AG04450 (cell line): ENCODE data around the gene SGPL1. TPM values are rescaled to one million over a fixed set of nuclear protein-coding genes. Genes with fewer than 3 reads are reported as not detected.
A peak's percentile ranks its signal among the peaks of the same experiment; 100 is the strongest.

Source experiments
- CTCF ChIA-PET: fragments of 300-600, 350-600 bp; formaldehyde crosslinking; extraction: SDS; loops from one replicate; lab custom pipeline; 2022; ENCODE audit warnings: antibody characterized with exemption, inconsistent platforms; lab: Charles Lee
- POLR2A ChIA-PET: fragments of 350-600 bp; formaldehyde crosslinking; extraction: SDS; loops from one replicate; lab custom pipeline; 2021; ENCODE audit warnings: antibody characterized with exemption, inconsistent platforms; lab: Yijun Ruan, JAX
- DNase-seq: peaks from one replicate; pipeline ENCODE4 v3.0.0-alpha.2; 2011; ENCODE audit warnings: low read depth, low spot score
- H3K27ac ChIP-seq: one replicate; pipeline ENCODE4 v1.5.1; 2012; ENCODE audit warnings: low read depth, low read length, control low read depth
- H3K27me3 ChIP-seq: one replicate; pipeline ENCODE4 v1.6.0; 2012; ENCODE audit warnings: low read length; ENCODE audit not compliant: control insufficient read depth, insufficient read depth
- H3K4me3 ChIP-seq: 2 replicates; pipeline ENCODE4 v1.5.1; 2011; ENCODE audit warnings: mild to moderate bottlenecking, low read depth, low read length, control low read depth
- H3K9me3 ChIP-seq: 2 replicates; pipeline ENCODE4 v1.5.1; 2012; ENCODE audit warnings: low read length; ENCODE audit not compliant: control insufficient read depth, insufficient read depth
- CTCF ChIP-seq: IDR thresholded peaks from 2 replicates; pipeline ENCODE4 v1.5.1; 2011; ENCODE audit warnings: low read depth, low read length, control low read depth, inconsistent platforms
- polyA plus RNA-seq: library from polyadenylated mRNA; depleted of rRNA; stranded (reverse); fragments of >200 nt; gene quantifications from 2 replicates; pipeline ENCODE4 v1.2.3, GENCODE V29; 2011

SGPL1 gene
- polyA plus RNA-seq, 1 experiment = 30.8 TPM

GRCh38 chr10:70903262-70903921 lies 87.6 kb downstream of the SGPL1 start:
- Histone ChIP-seq H3K27me3 (peaks cover 67% of the 10 kb centered on the region), H3K9me3 (no peaks in the 10 kb centered on the region), H3K27ac (no peak overlapping the region), H3K4me3 (no peak overlapping the region)
- CTCF ChIA-PET = interaction anchor here (0.6 to 3.8 kb wide), 28 partner anchors 9 to 473 kb away, joined by 3 to 33 read pairs (median 4); partner anchors contain the start of gene UNC5B
- peak; percentile 91 for TF ChIP-seq CTCF
- POLR2A ChIA-PET = no interaction called here
- DNase-seq = peak; percentile 4

GRCh38 chr10:70905071-70906021 lies 89.6 kb downstream of the SGPL1 start:
- H3K9me3 ChIP-seq = no peaks in the 10 kb centered on the region
- no peak overlapping the region for H3K4me3 ChIP-seq
- DNase-seq = no peak
- POLR2A ChIA-PET = no interaction called here
- H3K27ac ChIP-seq = no peak overlapping the region
- TF ChIP-seq CTCF = no peak
- CTCF ChIA-PET = interaction anchor here (3.8 kb wide), 1 partner anchor 380 kb away, joined by 33 read pairs; no protein-coding TSS in a partner anchor
- peaks cover 57% of the 10 kb centered on the region for H3K27me3 ChIP-seq

GRCh38 chr10:70906031-70906783 lies 90.5 kb downstream of the SGPL1 start:
- Histone ChIP-seq H3K4me3 (no peak overlapping the region), H3K27me3 (peaks cover 53% of the 10 kb centered on the region), H3K27ac (no peak overlapping the region), H3K9me3 (no peaks in the 10 kb centered on the region)
- ChIA-PET POLR2A (no interaction called here), CTCF (interaction anchor here (0.8 to 1.1 kb wide), 2 partner anchors 19 to 364 kb away, joined by 3 to 4 read pairs; no protein-coding TSS in a partner anchor)
- no peak for TF ChIP-seq CTCF
- DNase-seq = no peak

GRCh38 chr10:70906953-70907636 lies 91.3 kb downstream of the SGPL1 start:
- H3K27me3 ChIP-seq = peaks cover 50% of the 10 kb centered on the region
- DNase-seq = no peak
- no peak overlapping the region for H3K27ac ChIP-seq
- CTCF ChIA-PET = interaction anchor here (0.8 to 1.1 kb wide), 2 partner anchors 18 to 363 kb away, joined by 3 to 4 read pairs; no protein-coding TSS in a partner anchor
- H3K4me3 ChIP-seq = no peak overlapping the region
- no peaks in the 10 kb centered on the region for H3K9me3 ChIP-seq
- POLR2A ChIA-PET = no interaction called here
- no peak for TF ChIP-seq CTCF
